Occipital lobe (tissue), 2 donors: ENCODE data around the gene CTBP1. TPM values are rescaled to one million over a fixed set of nuclear protein-coding genes. Genes with fewer than 3 reads are reported as not detected.

ENCODE experiments used
- DNase-seq: peaks from one replicate; lab custom pipeline; 2025; lab: John Stamatoyannopoulos, UW
- total RNA-seq: library from RNA; depleted of rRNA; stranded (reverse); fragments of >200 nt; gene quantifications from one replicate; pipeline ENCODE4 v1.2.3, GENCODE V29; 2014

CTBP1 gene
- total RNA-seq, 1 donor from 2014 or later, result 237 TPM

- DNase-seq, result no peak
Observed at GRCh38 chr4:1285151-1285789, 36.3 kb upstream of the CTBP1 start.

DNA sequence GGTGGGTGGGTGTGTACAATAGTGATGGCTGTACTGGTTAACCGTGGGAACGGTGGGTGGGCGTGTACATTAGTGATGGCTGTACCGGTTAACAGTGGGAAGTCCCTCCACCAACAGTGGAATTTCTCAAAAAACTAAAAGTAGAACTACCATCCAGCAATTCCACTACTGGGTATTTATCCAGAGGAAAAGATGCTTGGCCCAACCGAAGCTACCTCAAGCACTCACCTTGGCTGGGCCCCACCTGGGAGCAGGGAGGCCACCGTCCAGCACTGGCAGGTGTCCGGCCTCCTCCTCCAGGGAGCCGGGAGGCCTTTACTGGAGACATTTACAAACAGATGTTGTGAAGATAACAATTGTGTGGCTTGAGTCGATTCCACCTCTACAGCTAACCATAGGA is 34.8 kb upstream of the CTBP1 start:
- no peak for DNase-seq

GRCh38 chr4:1279253-1279652 is 30.3 kb upstream of the CTBP1 start:
- no peak for DNase-seq

DNA sequence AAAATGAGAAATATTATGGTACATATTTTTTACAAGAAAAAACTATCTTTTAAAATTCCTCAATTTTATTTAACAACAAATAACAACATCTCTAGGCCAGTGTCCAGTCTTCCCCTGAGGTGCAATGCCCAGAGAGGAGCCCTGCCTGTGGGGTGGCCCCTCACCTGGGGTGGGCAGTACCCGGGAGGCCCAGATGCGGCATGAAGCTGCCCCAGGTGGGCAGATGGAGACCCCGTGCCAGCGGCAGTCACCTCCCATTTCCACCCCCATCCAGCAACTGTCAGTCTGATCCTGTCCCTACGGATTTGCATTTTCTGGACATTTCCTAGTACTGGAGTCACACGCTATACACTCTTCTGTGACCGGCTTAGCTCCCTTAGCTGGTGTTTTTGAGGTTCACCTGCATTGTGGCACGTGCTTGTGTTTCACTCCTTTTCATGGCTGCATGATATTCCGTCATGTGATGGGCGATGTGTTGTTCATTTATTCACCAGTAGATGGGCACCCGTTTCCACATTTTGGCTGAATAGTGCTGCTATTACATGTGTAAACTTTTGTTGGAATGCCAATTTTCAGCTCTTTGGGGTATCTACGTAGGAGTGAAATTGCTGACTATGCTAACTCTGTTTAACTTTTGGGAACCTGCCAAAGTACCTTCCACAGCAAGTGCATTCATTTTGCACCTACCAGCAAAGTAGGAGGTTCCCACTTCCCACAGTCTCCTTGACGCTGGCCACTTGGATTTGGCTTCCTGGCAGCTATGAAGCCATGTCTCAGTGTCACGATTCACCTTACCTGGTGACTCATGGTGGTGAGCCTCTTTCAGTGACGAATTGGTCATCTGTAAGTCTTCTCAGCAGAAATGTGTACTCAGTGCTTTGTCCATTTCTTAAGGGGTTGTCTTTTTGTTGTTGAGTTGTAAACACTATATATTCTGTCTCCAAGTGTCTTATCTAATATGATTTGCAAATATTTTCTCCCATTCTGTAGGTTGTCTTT is 29.0 kb upstream of the CTBP1 start:
- DNase-seq, result no peak

GRCh38 chr4:1276984-1277383 is 28.1 kb upstream of the CTBP1 start:
- no peak for DNase-seq

- DNase-seq, result no peak
Observed at GRCh38 chr4:1274871-1275270, 25.9 kb upstream of the CTBP1 start.

GRCh38 chr4:1271686-1272085 is 22.8 kb upstream of the CTBP1 start:
- DNase-seq, result no peak

- no peak for DNase-seq
Observed at GRCh38 chr4:1269209-1269608, 20.3 kb upstream of the CTBP1 start.

- DNase-seq, result no peak
Observed at GRCh38 chr4:1266881-1267763, 18.2 kb upstream of the CTBP1 start.

- DNase-seq, result no peak
Observed at GRCh38 chr4:1265351-1265750, 16.4 kb upstream of the CTBP1 start.

- no peak for DNase-seq
Observed at GRCh38 chr4:1264942-1265341, 16.0 kb upstream of the CTBP1 start.

DNA sequence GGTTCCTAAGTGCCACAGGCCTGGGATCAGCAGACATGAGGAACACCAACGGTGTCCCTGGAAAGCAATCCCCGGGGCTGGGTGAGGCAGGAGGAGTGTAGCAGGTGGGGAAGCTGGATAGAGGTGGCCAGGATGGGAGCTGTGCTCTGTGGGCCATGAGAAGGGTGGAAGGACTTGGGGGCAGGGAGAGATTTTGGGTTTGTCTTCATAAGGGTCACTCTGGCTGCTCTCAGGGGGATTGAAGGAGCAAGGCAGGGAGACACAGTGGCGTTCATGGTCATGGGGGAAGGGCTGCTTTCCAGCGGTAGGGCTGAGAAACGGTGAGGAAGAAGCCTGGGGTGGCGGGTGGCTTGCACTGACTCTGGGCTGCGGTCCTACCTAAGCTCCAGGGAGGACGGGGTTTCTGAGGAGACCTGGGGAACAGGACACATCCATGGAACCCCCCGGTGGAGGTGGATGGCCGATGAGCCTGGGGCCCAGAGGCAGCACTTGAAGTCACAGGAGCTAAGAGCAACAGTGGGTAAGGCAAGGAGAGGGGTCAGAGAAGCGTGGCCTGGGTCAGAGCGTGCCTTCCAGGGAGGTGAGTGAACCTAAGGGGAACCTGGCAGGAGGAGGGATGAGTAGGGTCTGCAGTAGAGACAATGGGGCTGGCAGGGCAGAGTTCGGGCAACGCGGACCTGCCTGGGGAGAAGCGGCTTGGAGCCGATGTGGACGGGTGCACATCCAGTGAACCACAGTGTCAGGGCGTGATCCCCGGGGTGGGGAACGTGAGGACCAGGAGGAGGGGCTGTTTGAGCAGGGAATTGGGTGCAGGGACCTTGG is 12.4 kb upstream of the CTBP1 start:
- no peak for DNase-seq

DNA sequence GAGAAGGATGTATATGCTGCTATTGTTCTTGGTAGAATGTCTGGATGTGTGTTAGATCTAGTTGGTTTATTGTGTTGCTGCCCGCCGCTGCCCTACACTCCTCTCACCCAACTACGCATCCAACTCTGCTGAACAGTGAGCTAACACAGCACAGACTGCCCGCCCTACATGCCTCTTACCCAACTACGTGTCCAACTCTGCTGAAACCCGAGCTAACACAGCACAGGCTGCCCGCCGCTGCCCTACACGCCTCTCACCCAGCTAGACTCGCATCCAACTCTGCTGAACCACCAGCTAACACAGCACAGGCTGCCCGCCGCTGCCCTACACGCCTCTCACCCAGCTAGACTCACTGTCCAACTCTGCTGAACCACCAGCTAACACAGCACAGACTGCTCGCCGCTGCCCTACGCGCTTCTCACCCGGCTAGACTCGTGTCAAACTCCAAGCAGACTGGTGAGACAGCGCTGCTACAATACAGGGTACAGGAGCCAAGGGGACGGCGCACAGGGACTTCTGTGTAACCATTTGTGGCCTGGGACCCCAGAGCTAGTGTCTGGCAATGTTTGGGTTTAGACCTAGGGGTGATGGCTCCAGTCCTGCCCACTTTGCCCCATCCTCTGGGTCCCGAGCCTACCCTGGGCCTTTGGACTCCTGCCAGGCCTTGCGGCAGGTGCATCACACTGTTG is 11.6 kb upstream of the CTBP1 start:
- no peak for DNase-seq

DNA sequence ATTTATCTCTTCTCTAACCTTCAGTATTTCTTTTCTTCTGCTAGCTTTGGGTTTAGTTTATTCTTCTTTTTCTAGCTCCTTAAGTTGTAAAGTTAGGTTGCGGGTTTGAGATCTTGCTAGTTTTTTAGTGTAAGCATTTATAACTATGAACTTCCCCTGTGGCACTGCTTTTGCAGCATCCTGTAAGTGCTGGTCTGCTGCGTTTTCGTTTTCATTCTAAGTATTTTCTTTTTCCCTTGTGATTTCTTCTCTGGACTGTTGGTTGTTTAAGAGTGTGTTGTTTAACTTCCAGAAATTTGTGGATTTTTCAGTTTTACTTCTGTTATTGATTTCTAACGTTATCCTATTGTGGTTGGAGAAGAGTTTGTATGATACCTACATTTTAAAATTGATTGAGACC is 11.0 kb upstream of the CTBP1 start:
- no peak for DNase-seq

- DNase-seq, result no peak
Observed at GRCh38 chr4:1258457-1258856, 9.5 kb upstream of the CTBP1 start.

DNA sequence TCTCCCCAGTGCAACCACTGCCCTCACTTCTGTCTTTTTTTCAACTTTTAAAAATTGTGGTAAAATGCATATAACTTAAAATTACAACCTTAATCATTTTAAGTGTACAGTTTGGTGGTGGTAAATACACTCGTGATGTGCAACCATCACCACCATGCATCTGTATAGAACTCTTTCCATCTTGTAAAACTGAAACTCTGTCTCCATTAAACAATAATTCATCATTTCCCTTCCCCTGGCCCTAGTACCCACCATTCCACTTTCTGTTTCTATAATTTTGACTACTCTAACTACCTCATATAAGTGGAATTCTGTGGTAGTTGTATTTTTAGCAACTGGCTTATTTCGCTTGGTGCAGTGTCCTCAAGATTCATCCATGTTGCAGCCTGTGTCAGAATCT is 6.8 kb upstream of the CTBP1 start:
- no peak for DNase-seq

DNA sequence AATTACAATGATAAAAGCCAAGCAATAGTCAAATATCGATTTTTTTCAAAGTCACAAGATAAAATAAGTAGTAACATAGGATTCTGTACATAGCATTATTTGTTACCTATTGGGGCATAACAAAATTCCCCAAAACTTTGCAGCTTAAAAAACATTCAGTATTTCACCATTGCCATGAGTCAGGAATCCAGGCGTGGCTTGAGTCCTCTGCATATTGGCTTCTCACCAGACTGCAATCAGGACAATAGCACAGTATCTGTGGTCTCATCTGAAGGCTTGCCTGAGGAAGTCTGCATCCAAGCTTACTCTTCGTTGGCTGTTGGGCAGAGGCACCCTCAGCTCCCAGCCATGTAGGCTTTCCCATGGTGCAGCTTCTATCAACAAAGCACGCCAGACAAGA is 6.2 kb upstream of the CTBP1 start:
- no peak for DNase-seq

DNA sequence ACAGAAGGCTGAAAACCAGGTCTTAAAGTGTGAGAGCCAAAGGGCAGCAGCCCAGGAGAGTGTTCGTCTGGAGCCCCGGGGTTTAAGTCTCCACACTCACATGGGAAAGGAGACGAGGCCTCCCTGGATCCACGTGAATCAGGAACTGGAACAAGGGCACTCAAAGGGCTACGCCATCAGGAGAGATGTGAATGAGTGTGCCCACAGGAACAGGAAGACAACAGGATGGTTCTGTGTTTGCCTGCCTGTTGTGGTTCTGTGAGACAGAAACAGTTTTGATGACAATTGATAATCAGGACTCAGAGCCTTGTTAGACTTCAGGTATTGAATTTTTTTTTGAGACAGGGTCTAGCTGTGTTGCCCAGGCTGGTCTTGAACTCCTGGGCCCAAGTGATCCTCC is 4.9 kb upstream of the CTBP1 start:
- no peak for DNase-seq

- DNase-seq, result no peak
Observed at GRCh38 chr4:1252928-1253492, 4.1 kb upstream of the CTBP1 start.

DNA sequence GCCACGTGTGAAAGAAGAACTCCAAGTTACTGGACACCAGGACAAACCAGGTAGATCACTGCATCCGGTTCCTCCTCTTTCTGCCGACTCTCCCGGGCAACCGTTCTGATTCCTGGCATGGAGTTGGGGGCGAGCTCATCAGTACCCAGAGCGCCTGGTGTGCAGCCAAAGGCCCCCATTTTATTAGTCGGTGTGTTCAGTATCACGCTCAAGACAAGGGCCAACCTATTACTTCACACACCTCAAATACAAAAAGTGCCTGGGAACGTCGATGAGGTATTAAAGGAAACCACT is 2.8 kb upstream of the CTBP1 start:
- DNase-seq, result no peak
